ENCODE data around the gene ABHD16A.
"Not testable (repeated sequence)": the region's sequence is repeated elsewhere in the genome, so short reads cannot be mapped to it uniquely, and the experiment has no call there.

ABHD16A gene

GRCh38 chr6:31711233-31711632 is 8.1 kb upstream of the ABHD16A start:
- peaks cover 0 to 29% of the 10 kb centered on the region in 2 donors for H3K27me3 ChIP-seq
- intact Hi-C loops (cut with DNase I; ENCODE audit: low total_unique reads) = loop anchor here (5.0 kb wide), 1 partner anchor 574 kb away; the partner anchor contains the start of gene PSORS1C2
- no peaks in the 10 kb centered on the region for H3K4me1 ChIP-seq
- H3K4me3 ChIP-seq = no peak overlapping the region
- H3K9me3 ChIP-seq = no peaks in the 10 kb centered on the region
- H3K27ac ChIP-seq = no peak overlapping the region
- no peak for DNase-seq
- no peak for TF ChIP-seq CTCF (IDR thresholded peaks at IDR 0.05)
- H3K36me3 ChIP-seq = no peaks in the 10 kb centered on the region

GRCh38 chr6:31710523-31711219 is 7.5 kb upstream of the ABHD16A start:
- H3K4me1 ChIP-seq = no peaks in the 10 kb centered on the region
- H3K9me3 ChIP-seq = no peaks in the 10 kb centered on the region
- H3K36me3 ChIP-seq = no peaks in the 10 kb centered on the region
- peaks cover 0 to 29% of the 10 kb centered on the region in 2 donors for H3K27me3 ChIP-seq
- H3K27ac ChIP-seq = no peak overlapping the region
- H3K4me3 ChIP-seq = no peak overlapping the region
- TF ChIP-seq CTCF (IDR thresholded peaks at IDR 0.05) = no peak
- intact Hi-C loops (cut with DNase I; ENCODE audit: low total_unique reads) = loop anchor here (5.0 kb wide), 1 partner anchor 573 kb away; the partner anchor contains the start of gene PSORS1C2
- DNase-seq = no peak

GRCh38 chr6:31709157-31709556 is 6.0 kb upstream of the ABHD16A start:
- H3K27ac ChIP-seq; H3K9me3 ChIP-seq; H3K4me1 ChIP-seq; H3K4me3 ChIP-seq; intact Hi-C loops (cut with DNase I; ENCODE audit: low total_unique reads); DNase-seq; H3K36me3 ChIP-seq: not testable (repeated sequence)
- H3K27me3 ChIP-seq = peaks cover 0 to 29% of the 10 kb centered on the region in 2 donors

GRCh38 chr6:31708224-31708623 is 5.1 kb upstream of the ABHD16A start:
- Histone ChIP-seq H3K4me1 (peaks cover 5 to 8% (median 6%) of the 10 kb centered on the region in 4 donors), H3K9me3 (no peaks in the 10 kb centered on the region)
- TF ChIP-seq CTCF (IDR thresholded peaks at IDR 0.05) = no peak

GRCh38 chr6:31707701-31708100 is 4.6 kb upstream of the ABHD16A start:
- Histone ChIP-seq H3K27me3 (peaks cover 0 to 28% of the 10 kb centered on the region in 2 donors), H3K4me3 (no peak overlapping the region), H3K36me3 (no peaks in the 10 kb centered on the region), H3K9me3 (no peaks in the 10 kb centered on the region), H3K4me1 (peaks cover 5 to 8% (median 6%) of the 10 kb centered on the region in 4 donors), H3K27ac (no peak overlapping the region)
- DNase-seq = no peak
- TF ChIP-seq CTCF (IDR thresholded peaks at IDR 0.05) = no peak
- intact Hi-C loops (cut with DNase I; ENCODE audit: low total_unique reads) = no loop called here

More at GRCh38 chr6:31708224-31708623, 5.1 kb upstream of the ABHD16A start:
- DNase-seq = no peak
- intact Hi-C loops (cut with DNase I; ENCODE audit: low total_unique reads) = no loop called here
- Histone ChIP-seq H3K4me3 (no peak overlapping the region), H3K27me3 (peaks cover 0 to 29% of the 10 kb centered on the region in 2 donors), H3K27ac (no peak overlapping the region), H3K36me3 (no peaks in the 10 kb centered on the region)

GRCh38 chr6:31706599-31706998 is 3.5 kb upstream of the ABHD16A start, which contains the start of gene LY6G6F:
TSS of gene LY6G6F (plus strand) at chr6:31706866. CDS start at chr6:31706907, 41 bp downstream.
- TF ChIP-seq CTCF (IDR thresholded peaks at IDR 0.05) = no peak
- H3K4me1 ChIP-seq = peaks cover 6 to 16% (median 13%) of the 10 kb centered on the region in 4 donors
- intact Hi-C loops (cut with DNase I; ENCODE audit: low total_unique reads) = no loop called here
- no peaks in the 10 kb centered on the region for H3K36me3 ChIP-seq
- H3K4me3 ChIP-seq = no peak within 1 kb of the TSS
- DNase-seq = no peak
- no peak within 1 kb of the TSS for H3K27ac ChIP-seq
- no peaks in the 10 kb centered on the region for H3K9me3 ChIP-seq
- peaks cover 0 to 18% of the 10 kb centered on the region in 2 donors for H3K27me3 ChIP-seq

Data from tibial artery (tissue), 4 donors.